Suppressor macrophage (primary cell): ENCODE data around the gene ARHGAP35.

ENCODE experiments used
- DNase-seq, 4 experiments: peaks; one replicate each; pipeline ENCODE4 v3.0.0-alpha.2; 2020 to 2022
- total RNA-seq, 17 experiments: gene quantifications; one replicate each; lab custom pipeline; 2026; ENCODE audit warnings: mixed read lengths in 6 of 17, inconsistent platforms in 3 of 17; lab: John Stamatoyannopoulos, UW

ARHGAP35 gene
- 8.0 to 101 (median 55.2) reads per million in 17 experiments for total RNA-seq

GRCh38 chr19:46860846-46861690, at the start of gene ARHGAP35:
TSS of gene ARHGAP35 (plus strand) at chr19:46860997. CDS start at chr19:46918676, 57,679 bp downstream.
- DNase-seq: peak in 1 of 4 experiments; percentile 95

- DNase-seq: no peak
Measured at GRCh38 chr19:46812977-46813838, 47.6 kb upstream of the ARHGAP35 start.

DNA sequence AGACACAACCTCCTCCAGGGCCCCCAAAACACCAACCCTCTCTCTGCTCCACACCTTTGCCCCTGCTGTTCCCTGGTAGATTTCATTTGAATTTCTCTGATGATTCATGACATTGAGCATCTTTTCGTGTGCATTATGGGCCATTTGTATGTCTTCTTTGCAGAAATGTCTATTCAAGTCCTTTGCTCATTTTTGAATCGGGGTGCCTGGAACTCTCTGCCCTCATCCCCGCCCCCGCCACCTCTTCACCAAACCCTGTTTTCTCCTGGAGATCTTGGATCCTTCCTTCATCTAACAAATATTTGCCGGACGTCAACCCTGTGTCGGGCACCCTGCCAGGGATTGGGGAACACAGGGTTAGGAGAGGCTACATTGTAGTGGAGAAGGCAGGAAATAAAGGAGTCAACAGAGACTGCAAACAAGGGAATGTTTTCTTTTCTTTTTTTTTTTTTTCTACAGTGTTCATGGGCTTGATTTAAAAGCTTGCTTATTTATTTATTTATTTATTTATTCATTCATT, 46.9 kb upstream of the ARHGAP35 start:
- DNase-seq: no peak

GRCh38 chr19:46815833-46816627, 44.8 kb upstream of the ARHGAP35 start:
- DNase-seq: no peak

DNA sequence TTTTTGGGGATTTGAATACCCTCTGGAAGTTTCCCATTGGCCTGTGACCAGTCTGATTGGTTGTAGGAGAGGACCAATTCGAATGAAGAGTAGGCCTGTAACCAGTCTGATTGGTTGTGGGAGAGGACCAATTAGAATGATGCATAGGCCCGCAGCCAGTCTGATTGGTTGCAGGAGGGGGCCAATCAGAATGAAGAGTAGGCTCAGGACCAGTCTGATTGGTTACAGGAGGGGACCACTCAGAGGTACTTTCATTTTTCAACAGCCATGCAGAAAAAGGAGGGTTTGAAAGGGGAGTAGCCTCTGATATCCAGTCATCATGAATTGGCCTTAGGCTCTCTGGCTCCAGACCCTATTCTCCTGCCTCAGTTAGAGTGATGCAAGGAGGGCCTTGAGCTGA, 42.0 kb upstream of the ARHGAP35 start:
- no peak for DNase-seq

DNA sequence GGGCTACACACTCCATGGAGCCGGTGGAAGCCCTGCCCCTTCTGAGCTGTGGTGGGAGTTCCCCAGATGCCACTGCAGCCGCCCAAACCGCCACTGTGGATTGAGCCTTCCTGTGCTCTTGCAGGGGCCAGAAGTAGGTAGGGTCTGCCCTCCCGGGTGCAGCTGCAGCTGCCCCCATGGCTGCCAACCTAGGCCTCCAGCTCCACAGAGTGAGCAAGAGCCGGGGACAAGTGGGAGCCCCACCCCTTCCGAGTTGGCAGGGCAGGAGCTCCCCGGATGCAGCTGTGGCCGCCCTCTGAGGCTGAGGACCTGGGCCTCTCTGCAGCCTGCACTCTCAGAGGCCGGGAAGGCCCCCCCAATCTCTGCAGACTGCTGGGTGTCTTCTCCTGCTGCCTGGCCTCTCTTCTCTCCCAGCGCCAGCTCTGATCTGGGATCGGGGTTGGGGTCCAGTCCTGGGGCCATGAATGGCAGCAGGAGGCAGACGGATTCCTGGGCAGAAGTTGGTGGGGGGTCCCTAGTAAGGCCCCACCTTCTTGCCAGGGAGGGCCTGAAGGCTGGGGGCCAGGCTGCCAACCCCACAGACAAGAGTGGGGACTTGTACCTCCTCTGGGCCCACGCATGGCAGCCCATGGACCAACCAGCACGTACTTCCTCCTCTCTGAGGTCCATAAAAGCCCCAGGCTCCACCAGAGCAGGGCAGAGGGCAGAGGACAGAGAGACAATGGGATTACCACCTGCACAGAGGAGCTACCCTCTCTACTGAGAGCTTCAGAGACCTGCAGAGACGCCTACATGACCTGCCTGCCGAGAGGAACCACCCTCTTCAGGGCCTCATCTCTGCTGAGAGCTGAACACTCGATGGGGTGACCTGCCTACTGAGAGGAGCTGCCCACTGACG, 39.0 kb upstream of the ARHGAP35 start:
- DNase-seq: peak; percentile 59 to 87 (median 79)

GRCh38 chr19:46822410-46822787, 38.4 kb upstream of the ARHGAP35 start:
- DNase-seq: peak in 3 of 4 experiments; percentile 22 to 49 (median 45)

DNA sequence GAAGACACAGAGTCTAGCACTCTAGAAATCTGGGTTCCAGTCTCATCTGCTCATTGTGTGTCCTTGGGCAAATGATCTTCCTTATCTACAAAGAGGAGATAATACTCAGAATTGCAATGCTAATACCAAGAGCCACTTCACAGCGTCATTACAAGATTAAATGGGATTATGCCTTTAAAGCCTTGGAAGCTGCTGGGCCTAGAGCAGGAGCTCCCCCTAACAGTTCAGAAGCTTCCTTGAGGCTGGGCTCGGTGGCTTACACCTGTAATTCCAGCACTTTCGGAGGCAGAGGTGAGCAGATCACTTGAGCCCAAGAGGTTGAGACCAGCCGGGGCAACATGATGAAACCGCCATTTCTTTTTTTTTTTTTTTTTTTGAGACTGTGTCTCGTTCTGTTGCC, 37.7 kb upstream of the ARHGAP35 start:
- DNase-seq: no peak

DNA sequence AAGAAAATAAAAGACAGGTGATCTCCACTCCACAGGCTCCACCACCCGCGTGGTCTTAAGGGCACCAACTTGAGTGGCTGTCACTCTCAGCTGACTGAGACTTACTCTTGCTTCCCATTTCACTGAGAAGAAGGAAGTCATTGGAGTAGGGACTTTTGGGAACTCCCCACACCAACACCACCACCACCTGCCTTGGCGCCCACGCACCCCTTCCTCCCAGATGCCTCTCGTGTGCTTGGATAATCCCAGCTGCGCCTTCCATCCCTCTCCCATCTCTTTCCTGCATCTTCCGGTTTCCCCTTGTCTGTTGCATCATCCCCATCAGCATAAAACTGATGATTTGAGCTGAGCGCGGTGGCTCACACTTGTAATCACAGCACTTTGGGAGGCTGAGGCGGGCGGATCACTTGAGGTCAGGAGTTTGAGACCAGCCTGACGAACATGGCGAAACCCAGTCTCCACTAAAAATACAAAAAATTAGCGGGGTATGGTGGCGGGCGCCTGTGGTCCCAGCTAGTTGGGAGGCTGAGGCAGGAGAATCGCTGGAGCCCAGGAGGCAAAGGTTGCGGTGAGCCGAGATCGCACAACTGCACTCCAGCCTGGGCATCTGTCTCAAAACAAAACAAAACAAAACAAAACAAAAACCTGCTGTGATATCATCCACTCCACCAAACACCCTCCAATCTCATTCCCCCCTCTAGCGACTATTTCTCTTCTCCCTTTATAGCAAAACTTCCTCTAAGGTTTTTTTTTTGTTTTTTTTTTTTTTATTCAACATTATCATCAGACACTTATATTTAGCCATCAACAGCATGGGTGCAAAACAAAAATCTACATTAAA, 35.7 kb upstream of the ARHGAP35 start:
- peak; percentile 89 to 96 (median 94) for DNase-seq

GRCh38 chr19:46825731-46826055, 35.1 kb upstream of the ARHGAP35 start:
- no peak for DNase-seq

DNA sequence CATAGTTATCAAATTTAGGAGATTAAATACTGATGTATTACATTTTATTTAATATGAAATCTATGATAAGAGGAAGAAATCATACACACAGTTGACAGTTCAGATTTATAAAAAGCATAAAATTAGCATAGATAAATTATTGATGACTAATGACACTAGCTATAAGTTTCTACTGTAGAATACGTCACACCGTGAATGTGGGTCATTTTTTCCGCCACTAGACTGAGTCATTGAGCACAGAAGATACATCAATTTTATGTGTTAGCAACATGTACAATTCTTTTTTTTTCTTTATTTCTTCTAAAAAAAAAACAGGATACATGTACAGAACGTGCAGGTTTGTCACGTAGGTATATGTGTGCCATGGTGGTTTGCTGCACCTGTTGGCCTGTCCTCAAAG, 32.3 kb upstream of the ARHGAP35 start:
- no peak for DNase-seq

GRCh38 chr19:46830864-46831263, 29.9 kb upstream of the ARHGAP35 start:
- DNase-seq: no peak

DNA sequence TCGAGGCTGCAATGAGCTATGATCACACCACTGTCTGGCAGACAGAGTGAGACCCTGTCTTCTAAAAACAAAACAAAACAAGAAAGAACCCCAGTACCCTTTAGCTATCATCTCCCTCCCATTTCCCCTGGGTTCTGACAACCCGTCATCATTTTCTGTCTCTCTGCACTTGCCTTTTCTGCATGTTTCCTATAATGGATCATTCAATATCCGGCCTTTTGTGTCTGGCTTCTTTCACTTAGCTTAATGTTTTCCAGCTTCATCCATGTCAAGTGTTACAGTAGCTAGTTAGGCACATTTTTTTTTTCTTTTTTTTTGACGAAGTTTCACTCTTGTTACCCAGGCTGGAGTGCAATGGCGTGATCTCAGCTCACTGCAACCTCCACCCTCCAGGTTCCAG, 26.7 kb upstream of the ARHGAP35 start:
- no peak for DNase-seq

GRCh38 chr19:46834984-46835383, 25.8 kb upstream of the ARHGAP35 start:
- no peak for DNase-seq

GRCh38 chr19:46838160-46838559, 22.6 kb upstream of the ARHGAP35 start:
- DNase-seq: no peak

- DNase-seq: no peak
Measured at GRCh38 chr19:46839752-46840497, 20.9 kb upstream of the ARHGAP35 start.

GRCh38 chr19:46840498-46840942, 20.3 kb upstream of the ARHGAP35 start:
- peak; percentile 50 to 76 (median 73) for DNase-seq

DNA sequence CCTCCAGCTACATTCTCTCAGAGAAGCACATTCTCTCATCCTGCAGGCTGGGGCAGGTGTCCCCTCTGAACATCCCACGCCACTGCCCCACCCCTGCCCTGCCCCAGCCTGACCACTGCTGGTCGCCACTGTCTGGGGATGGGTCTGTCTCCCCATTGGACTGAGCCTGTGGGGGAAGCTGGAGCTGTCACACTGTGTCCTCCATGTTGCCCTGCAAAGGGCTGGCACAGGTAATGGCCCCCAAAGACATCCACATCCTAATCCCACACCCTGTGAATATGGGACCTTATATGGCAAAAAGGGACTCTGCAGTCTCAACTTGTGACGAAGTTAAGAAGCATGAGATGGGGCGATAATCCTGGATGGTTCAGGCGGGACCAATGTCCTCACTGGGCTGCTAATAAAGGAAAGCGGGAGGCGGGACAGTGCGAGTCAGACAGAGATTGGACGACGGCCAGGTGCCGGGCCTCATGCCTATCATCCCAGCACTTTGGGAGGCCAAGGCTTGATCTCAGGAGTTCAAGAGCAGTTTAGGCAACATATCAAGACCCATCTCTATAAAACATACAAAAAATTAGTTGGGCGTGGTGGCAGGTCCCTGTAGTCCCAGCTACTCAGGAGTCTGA, 19.2 kb upstream of the ARHGAP35 start:
- DNase-seq: no peak

DNA sequence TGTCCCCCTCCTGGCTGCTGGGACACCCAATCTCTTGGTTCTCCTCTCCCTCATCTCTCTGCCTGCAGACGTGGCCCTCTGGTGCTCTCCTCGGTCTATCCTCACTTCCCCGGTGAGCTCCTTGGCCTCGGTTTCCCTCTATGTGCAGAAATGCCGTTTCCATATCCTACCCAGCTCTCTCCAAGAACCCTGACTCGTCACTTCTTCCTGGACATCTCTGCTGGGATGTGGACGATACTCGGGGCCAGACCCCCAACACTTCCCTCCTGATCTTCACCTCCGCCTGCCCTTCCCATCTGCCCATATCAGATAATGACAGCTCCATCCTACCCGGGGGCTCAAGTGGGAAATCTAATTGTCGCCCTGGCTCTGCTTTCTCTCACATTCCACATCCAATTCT, 18.0 kb upstream of the ARHGAP35 start:
- DNase-seq: no peak
